ENCODE data around the gene SPACA4. TPM values are rescaled to one million over a fixed set of nuclear protein-coding genes. Genes with fewer than 3 reads are reported as not detected.
A peak's percentile ranks its signal among the peaks of the same experiment; 100 is the strongest.

Gene SPACA4
- total RNA-seq, 1 experiment from 2014 or later = not detected

DNA sequence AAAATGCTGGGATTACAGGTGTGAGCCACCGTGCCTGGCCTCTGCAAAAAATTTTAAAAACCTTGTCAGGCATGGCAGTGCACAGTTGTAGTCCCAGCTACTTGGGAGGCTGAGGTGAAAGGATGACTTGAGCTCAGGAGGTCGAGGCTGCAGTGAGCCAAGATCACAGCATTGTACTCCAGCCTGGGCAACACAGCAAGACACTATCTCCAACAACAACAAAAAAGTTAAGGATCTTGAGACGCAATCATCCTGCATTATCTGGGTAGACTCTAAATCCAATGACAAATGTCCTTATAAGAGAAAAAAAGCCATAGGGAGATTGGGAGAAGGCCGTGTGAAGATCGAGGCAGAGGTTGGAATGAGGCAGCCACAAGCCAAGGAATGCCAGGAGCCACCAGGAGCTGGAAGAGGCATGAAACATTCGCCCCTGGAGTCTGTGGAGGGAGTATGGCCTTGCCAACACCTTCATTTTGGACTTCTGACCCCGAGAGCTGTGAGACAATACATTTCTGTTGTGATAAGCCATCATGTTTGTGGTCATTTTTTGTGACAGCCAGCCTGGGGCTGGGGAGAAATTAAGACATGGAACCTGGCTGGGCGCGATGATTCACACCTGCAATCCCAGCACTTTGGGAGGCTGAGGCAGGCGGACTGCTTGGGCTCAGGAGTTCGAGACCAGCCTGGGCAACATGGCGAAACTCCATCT is 44.6 kb downstream of the SPACA4 start:
- no peak overlapping the region for H3K4me3 Mint-ChIP-seq
- no peak for TF ChIP-seq SP1 (CRISPR knock-in tag; conservative IDR thresholded peaks at IDR 0.05)
- peak; percentile 51; the same call in 1 of the 2 replicates for TF ChIP-seq ZNF121 (CRISPR knock-in tag; IDR thresholded peaks at IDR 0.05)
- no peak for TF ChIP-seq SOX15 (CRISPR knock-in tag; IDR thresholded peaks at IDR 0.05)
- H3K27me3 Mint-ChIP-seq (ENCODE audit: low read depth) = no peaks in the 10 kb centered on the region; the same call in 1 of the 2 replicates
- no peak overlapping the region for H3K27ac Mint-ChIP-seq
- DNase-seq (ENCODE audit: low spot score) (no peak), ATAC-seq (no peak)
- peaks cover 5% of the 10 kb centered on the region for H3K9me3 Mint-ChIP-seq
- no peaks in the 10 kb centered on the region for H3K36me3 Mint-ChIP-seq
- peaks cover 14% of the 10 kb centered on the region for H3K4me1 Mint-ChIP-seq
- ChIA-PET POLR2A (no interaction called here), CTCF (interaction anchor here (0.7 kb wide), 1 partner anchor 995 kb away, joined by 3 read pairs; no protein-coding TSS in a partner anchor)

DNA sequence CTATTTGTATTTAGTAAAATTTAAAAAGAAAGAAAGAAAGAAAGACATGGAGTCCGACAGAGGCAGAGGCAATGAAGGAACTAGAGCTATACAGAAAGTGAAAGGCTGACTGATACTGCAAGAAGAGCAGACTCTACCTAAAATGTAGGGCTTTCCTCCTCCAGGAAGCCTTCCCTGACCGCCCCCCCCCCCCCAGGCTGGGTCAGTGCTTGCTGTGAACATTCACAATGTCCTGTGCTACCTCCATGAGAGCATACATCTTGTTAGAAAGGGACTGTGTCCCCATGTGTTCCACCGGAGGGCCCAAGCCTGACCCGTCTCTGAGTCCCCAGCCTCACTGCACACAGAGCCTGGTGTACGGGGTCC is 45.1 kb downstream of the SPACA4 start:
- no peak overlapping the region for H3K4me3 Mint-ChIP-seq
- CTCF ChIA-PET = interaction anchor here (0.7 kb wide), 1 partner anchor 995 kb away, joined by 3 read pairs; no protein-coding TSS in a partner anchor
- TF ChIP-seq HMGA2 (CRISPR knock-in tag; IDR thresholded peaks at IDR 0.05) (no peak), GABPB1 (CRISPR knock-in tag; IDR thresholded peaks at IDR 0.05) (no peak), CREB1 (CRISPR knock-in tag; IDR thresholded peaks at IDR 0.05) (no peak), FOXP1 (CRISPR knock-in tag; IDR thresholded peaks at IDR 0.05; ENCODE audit: borderline replicate concordance) (no peak), TEAD1 (CRISPR knock-in tag; IDR thresholded peaks at IDR 0.05) (no peak), JUN (CRISPR knock-in tag; IDR thresholded peaks at IDR 0.05) (no peak), NFE2L1 (CRISPR knock-in tag; IDR thresholded peaks at IDR 0.05) (no peak), SOX15 (CRISPR knock-in tag; IDR thresholded peaks at IDR 0.05) (no peak), ZNF219 (CRISPR knock-in tag; IDR thresholded peaks at IDR 0.05; ENCODE audit: borderline replicate concordance) (no peak), TP53 (CRISPR knock-in tag; IDR thresholded peaks at IDR 0.05) (no peak), NR2C2 (CRISPR knock-in tag; IDR thresholded peaks at IDR 0.05) (no peak)
- TF ChIP-seq, protein P1, sequence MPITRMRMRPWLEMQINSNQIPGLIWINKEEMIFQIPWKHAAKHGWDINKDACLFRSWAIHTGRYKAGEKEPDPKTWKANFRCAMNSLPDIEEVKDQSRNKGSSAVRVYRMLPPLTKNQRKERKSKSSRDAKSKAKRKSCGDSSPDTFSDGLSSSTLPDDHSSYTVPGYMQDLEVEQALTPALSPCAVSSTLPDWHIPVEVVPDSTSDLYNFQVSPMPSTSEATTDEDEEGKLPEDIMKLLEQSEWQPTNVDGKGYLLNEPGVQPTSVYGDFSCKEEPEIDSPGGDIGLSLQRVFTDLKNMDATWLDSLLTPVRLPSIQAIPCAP (CRISPR knock-in tag; IDR thresholded peaks at IDR 0.05) = no peak
- TF ChIP-seq, protein P2, sequence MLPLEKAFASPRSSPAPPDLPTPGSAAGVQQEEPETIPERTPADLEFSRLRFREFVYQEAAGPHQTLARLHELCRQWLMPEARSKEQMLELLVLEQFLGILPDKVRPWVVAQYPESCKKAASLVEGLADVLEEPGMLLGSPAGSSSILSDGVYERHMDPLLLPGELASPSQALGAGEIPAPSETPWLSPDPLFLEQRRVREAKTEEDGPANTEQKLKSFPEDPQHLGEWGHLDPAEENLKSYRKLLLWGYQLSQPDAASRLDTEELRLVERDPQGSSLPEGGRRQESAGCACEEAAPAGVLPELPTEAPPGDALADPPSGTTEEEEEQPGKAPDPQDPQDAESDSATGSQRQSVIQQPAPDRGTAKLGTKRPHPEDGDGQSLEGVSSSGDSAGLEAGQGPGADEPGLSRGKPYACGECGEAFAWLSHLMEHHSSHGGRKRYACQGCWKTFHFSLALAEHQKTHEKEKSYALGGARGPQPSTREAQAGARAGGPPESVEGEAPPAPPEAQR (CRISPR knock-in tag; IDR thresholded peaks at IDR 0.05) = no peak
- TF ChIP-seq, protein P3, sequence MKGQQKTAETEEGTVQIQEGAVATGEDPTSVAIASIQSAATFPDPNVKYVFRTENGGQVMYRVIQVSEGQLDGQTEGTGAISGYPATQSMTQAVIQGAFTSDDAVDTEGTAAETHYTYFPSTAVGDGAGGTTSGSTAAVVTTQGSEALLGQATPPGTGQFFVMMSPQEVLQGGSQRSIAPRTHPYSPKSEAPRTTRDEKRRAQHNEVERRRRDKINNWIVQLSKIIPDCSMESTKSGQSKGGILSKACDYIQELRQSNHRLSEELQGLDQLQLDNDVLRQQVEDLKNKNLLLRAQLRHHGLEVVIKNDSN (CRISPR knock-in tag; IDR thresholded peaks at IDR 0.05) = no peak
- TF ChIP-seq, protein P4, sequence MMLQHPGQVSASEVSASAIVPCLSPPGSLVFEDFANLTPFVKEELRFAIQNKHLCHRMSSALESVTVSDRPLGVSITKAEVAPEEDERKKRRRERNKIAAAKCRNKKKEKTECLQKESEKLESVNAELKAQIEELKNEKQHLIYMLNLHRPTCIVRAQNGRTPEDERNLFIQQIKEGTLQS (CRISPR knock-in tag; conservative IDR thresholded peaks at IDR 0.05) = no peak
- H3K27me3 Mint-ChIP-seq (ENCODE audit: low read depth) = no peaks in the 10 kb centered on the region; the same call in 1 of the 2 replicates
- no peaks in the 10 kb centered on the region for H3K36me3 Mint-ChIP-seq
- no peak for ATAC-seq
- peaks cover 5% of the 10 kb centered on the region for H3K9me3 Mint-ChIP-seq
- no peak overlapping the region for H3K27ac Mint-ChIP-seq
- H3K4me1 Mint-ChIP-seq = peaks cover 16% of the 10 kb centered on the region
- POLR2A ChIA-PET = no interaction called here
- DNase-seq (ENCODE audit: low spot score) = no peak

DNA sequence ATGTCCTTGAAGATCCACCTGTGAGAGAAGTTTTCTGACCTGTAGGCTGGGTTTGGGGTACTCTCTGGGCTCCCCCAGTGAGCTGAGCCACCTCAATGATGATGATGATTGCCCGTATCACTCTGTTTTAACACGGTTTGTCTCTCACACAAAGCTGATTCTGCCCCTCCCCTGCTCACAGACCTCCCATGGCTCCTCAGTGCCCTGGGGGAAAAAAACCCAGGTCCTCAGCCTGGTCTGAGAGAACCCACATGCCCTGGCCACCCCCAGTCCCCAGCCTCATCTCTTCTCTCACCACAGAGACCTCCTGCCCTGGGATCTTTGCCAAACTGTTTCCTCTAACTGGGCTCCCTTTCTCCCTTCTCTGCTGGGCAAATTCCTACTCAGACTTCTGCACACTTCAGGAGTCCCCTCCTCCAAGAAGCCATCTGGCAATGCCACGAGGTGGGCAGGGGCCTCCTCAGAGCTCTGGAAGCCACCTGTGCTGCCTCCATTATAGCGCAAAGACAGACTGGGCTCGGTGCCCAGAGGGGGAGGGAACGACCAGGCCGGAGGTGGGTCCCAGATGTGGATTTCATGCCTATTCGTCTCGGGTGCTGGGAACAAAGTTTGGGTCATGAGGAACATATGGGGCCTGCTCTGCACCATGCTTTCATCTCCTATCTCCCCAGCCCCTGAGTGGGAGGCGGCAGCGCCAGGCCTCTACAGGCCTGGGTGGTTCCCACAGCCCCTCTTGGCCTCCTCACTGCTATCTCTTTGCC is 47.9 kb downstream of the SPACA4 start:
- ATAC-seq (no peak; the same call in 1 of the 2 replicates), DNase-seq (ENCODE audit: low spot score) (no peak)
- CTCF ChIA-PET = interaction anchor here (1.2 kb wide), 1 partner anchor 21 kb away, joined by 3 read pairs; no protein-coding TSS in a partner anchor
- no peaks in the 10 kb centered on the region for H3K36me3 Mint-ChIP-seq
- POLR2A ChIA-PET = interaction anchor here (0.6 kb wide), 1 partner anchor 1022 kb away, joined by 4 read pairs; no protein-coding TSS in a partner anchor
- peaks cover 5% of the 10 kb centered on the region for H3K9me3 Mint-ChIP-seq
- peaks cover 8% of the 10 kb centered on the region for H3K27me3 Mint-ChIP-seq (ENCODE audit: low read depth)
- no peak overlapping the region for H3K27ac Mint-ChIP-seq
- H3K4me1 Mint-ChIP-seq = peaks cover 19% of the 10 kb centered on the region
- H3K4me3 Mint-ChIP-seq = no peak overlapping the region
- TF ChIP-seq ZNF317 (CRISPR knock-in tag; IDR thresholded peaks at IDR 0.05; ENCODE audit: borderline replicate concordance, low read depth) (no peak), TEAD4 (CRISPR knock-in tag; IDR thresholded peaks at IDR 0.05) (no peak), ZNF423 (CRISPR knock-in tag; IDR thresholded peaks at IDR 0.05) (no peak), TCF7 (CRISPR knock-in tag; IDR thresholded peaks at IDR 0.05; ENCODE audit: low read depth) (no peak), ATF1 (CRISPR knock-in tag; IDR thresholded peaks at IDR 0.05) (no peak), ZNF263 (CRISPR knock-in tag; IDR thresholded peaks at IDR 0.05; ENCODE audit: low read depth) (no peak), FOXP1 (CRISPR knock-in tag; IDR thresholded peaks at IDR 0.05; ENCODE audit: borderline replicate concordance) (no peak), NFYB (CRISPR knock-in tag; conservative IDR thresholded peaks at IDR 0.05; ENCODE audit: low read depth) (no peak)
- TF ChIP-seq, protein P5, sequence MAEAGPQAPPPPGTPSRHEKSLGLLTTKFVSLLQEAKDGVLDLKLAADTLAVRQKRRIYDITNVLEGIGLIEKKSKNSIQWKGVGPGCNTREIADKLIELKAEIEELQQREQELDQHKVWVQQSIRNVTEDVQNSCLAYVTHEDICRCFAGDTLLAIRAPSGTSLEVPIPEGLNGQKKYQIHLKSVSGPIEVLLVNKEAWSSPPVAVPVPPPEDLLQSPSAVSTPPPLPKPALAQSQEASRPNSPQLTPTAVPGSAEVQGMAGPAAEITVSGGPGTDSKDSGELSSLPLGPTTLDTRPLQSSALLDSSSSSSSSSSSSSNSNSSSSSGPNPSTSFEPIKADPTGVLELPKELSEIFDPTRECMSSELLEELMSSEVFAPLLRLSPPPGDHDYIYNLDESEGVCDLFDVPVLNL (CRISPR knock-in tag; IDR thresholded peaks at IDR 0.05; ENCODE audit: borderline replicate concordance, low read depth) = no peak
- TF ChIP-seq, protein P4 (CRISPR knock-in tag; conservative IDR thresholded peaks at IDR 0.05) = no peak
